Liver (tissue), 3 donors: ENCODE data around the gene EARS2.

ENCODE experiments used
- GABPA ChIP-seq, 2 donors: IDR thresholded peaks in 1 of 2; conservative IDR thresholded peaks in 1 of 2; 2 replicates each; pipeline ENCODE4 v1.6.1; 2016; ENCODE audit warnings: antibody characterized with exemption in 2 of 2, mild to moderate bottlenecking in 1 of 2, moderate library complexity in 1 of 2
- HNF4G ChIP-seq: IDR thresholded peaks from 2 replicates; pipeline ENCODE4 v1.6.1; 2016; ENCODE audit warnings: antibody characterized with exemption
- NR2F2 ChIP-seq: IDR thresholded peaks from 2 replicates; pipeline ENCODE4 v1.6.1; 2016; ENCODE audit warnings: antibody characterized with exemption
- RAD21 ChIP-seq, 2 donors: IDR thresholded peaks; 2 replicates each; pipeline ENCODE4 v1.6.1; 2016; ENCODE audit warnings: antibody characterized with exemption in 2 of 2, mild to moderate bottlenecking in 2 of 2
- REST ChIP-seq: IDR thresholded peaks from 2 replicates; pipeline ENCODE4 v1.6.1; 2016; ENCODE audit warnings: antibody characterized with exemption, mild to moderate bottlenecking
- RXRA ChIP-seq, 2 donors: IDR thresholded peaks; 2 replicates each; pipeline ENCODE4 v1.6.1; 2017 to 2018; ENCODE audit warnings: antibody characterized with exemption in 2 of 2, mild to moderate bottlenecking in 1 of 2
- YY1 ChIP-seq: IDR thresholded peaks from 2 replicates; pipeline ENCODE4 v1.6.1; 2016; ENCODE audit warnings: antibody characterized with exemption, mild to moderate bottlenecking
- TF ChIP-seq, protein P1 (sequence below): fragments of 150-350 bp; IDR thresholded peaks from 2 replicates; pipeline ENCODE4 v1.5.1; 2017; ENCODE audit warnings: improper control_type of control experiment, low read depth, low read length; ENCODE audit not compliant: missing input control
- TF ChIP-seq, protein P2 (sequence below): IDR thresholded peaks from 2 replicates; pipeline ENCODE4 v1.6.1; 2016; ENCODE audit warnings: antibody characterized with exemption
- donor health status: healthy.
- donor health status: healthy.

- TF ChIP-seq, protein P1, sequence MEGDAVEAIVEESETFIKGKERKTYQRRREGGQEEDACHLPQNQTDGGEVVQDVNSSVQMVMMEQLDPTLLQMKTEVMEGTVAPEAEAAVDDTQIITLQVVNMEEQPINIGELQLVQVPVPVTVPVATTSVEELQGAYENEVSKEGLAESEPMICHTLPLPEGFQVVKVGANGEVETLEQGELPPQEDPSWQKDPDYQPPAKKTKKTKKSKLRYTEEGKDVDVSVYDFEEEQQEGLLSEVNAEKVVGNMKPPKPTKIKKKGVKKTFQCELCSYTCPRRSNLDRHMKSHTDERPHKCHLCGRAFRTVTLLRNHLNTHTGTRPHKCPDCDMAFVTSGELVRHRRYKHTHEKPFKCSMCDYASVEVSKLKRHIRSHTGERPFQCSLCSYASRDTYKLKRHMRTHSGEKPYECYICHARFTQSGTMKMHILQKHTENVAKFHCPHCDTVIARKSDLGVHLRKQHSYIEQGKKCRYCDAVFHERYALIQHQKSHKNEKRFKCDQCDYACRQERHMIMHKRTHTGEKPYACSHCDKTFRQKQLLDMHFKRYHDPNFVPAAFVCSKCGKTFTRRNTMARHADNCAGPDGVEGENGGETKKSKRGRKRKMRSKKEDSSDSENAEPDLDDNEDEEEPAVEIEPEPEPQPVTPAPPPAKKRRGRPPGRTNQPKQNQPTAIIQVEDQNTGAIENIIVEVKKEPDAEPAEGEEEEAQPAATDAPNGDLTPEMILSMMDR = no peak
- TF ChIP-seq NR2F2 = no peak
- TF ChIP-seq RAD21 (IDR thresholded peaks at IDR 0.05) = no peak
- TF ChIP-seq REST = no peak
- TF ChIP-seq, protein P2, sequence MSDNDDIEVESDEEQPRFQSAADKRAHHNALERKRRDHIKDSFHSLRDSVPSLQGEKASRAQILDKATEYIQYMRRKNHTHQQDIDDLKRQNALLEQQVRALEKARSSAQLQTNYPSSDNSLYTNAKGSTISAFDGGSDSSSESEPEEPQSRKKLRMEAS = no peak
- no peak for TF ChIP-seq HNF4G
- no peak for TF ChIP-seq GABPA (IDR thresholded peaks at IDR 0.05 in 1 of 2, conservative IDR thresholded peaks at IDR 0.05 in 1 of 2)
- no peak for TF ChIP-seq YY1
- no peak for TF ChIP-seq RXRA (IDR thresholded peaks at IDR 0.05)
These were observed 19.8 kb downstream of the EARS2 start for GRCh38 chr16:23537390-23537789.
